Panc1 (cell line): ENCODE results near the gene ZBTB46. TPM values are rescaled to one million over a fixed set of nuclear protein-coding genes. Genes with fewer than 3 reads are reported as not detected.
A peak's percentile ranks its signal among the peaks of the same experiment; 100 is the strongest.

Source experiments
- ATAC-seq: fragments of 200-7000 bp; cut with Tn5 transposase; 2 replicates; pipeline ENCODE4 v1.9.1; 2020; ENCODE audit warnings: mild to moderate bottlenecking, moderate library complexity
- BruUV-seq: library from RNA; stranded (reverse); fragments of 400-500 nt; replicated peaks from 2 replicates; lab custom pipeline; 2021; lab: Mats Ljungman, UMichigan
- CTCF ChIA-PET: fragments of 300-600 bp; sonication (Branson Sonifier 250); formaldehyde crosslinking; loops from one replicate; lab custom pipeline; 2022; ENCODE audit warnings: antibody characterized with exemption; lab: Charles Lee
- POLR2A ChIA-PET: fragments of 300-600 bp; sonication (Branson Sonifier 250); formaldehyde crosslinking; loops from one replicate; lab custom pipeline; 2022; ENCODE audit warnings: antibody characterized with exemption; lab: Charles Lee
- DNase-seq: peaks from one replicate; pipeline ENCODE4 v3.0.0-alpha.2; 2010; ENCODE audit warnings: low read depth, low spot score
- H3K27ac ChIP-seq: 2 replicates; pipeline ENCODE4 v1.5.1; 2011; ENCODE audit warnings: mild to moderate bottlenecking, low read length, inconsistent platforms
- H3K27me3 ChIP-seq: fragments of 200-500 bp; sonication (Bioruptor generic); 2 replicates; pipeline ENCODE4 v1.6.0; 2014; ENCODE audit warnings: low read length, inconsistent platforms; ENCODE audit not compliant: control insufficient read depth, insufficient read depth
- H3K36me3 ChIP-seq: fragments of 200-500 bp; sonication (Bioruptor generic); 2 replicates; pipeline ENCODE4 v1.5.1; 2014; ENCODE audit warnings: inconsistent platforms, mild to moderate bottlenecking, low read length, moderate library complexity; ENCODE audit not compliant: control insufficient read depth, insufficient read depth
- H3K4me1 ChIP-seq: 2 replicates; pipeline ENCODE4 v1.5.1; 2011; ENCODE audit warnings: inconsistent platforms, mild to moderate bottlenecking, low read length, moderate library complexity; ENCODE audit not compliant: control insufficient read depth, insufficient read depth
- H3K4me3 ChIP-seq, 2 experiments: 2 replicates each; pipeline ENCODE4 v1.5.1; 2011 to 2012; ENCODE audit warnings: low read depth in 2 of 2, low read length in 2 of 2, mild to moderate bottlenecking in 2 of 2, inconsistent platforms in 1 of 2, moderate library complexity in 1 of 2
- H3K9me3 ChIP-seq: fragments of 200-500 bp; sonication (Bioruptor generic); 2 replicates; pipeline ENCODE4 v1.5.1; 2014; ENCODE audit warnings: low read depth, mild to moderate bottlenecking, inconsistent platforms, low read length, moderate library complexity; ENCODE audit not compliant: control insufficient read depth, insufficient read depth
- CTCF ChIP-seq: fragments of 450-650 bp; IDR thresholded peaks from 2 replicates; pipeline ENCODE4 v1.5.1; 2017; ENCODE audit warnings: mild to moderate bottlenecking
- POLR2AphosphoS5 ChIP-seq: IDR thresholded peaks from 2 replicates; pipeline ENCODE4 v1.6.1; 2012; ENCODE audit warnings: mild to moderate bottlenecking, low read depth, low read length, moderate library complexity
- REST ChIP-seq, 2 experiments: IDR thresholded peaks; 2 replicates each; pipeline ENCODE4 v1.6.1; 2011 to 2012; ENCODE audit warnings: low read depth in 2 of 2, control low read depth in 1 of 2, low read length in 1 of 2, mild to moderate bottlenecking in 1 of 2, moderate library complexity in 1 of 2; ENCODE audit not compliant: insufficient read depth in 1 of 2
- SIN3A ChIP-seq: IDR thresholded peaks from 2 replicates; pipeline ENCODE4 v1.6.1; 2012; ENCODE audit warnings: low read depth, mild to moderate bottlenecking, low read length, moderate library complexity, borderline replicate concordance; ENCODE audit not compliant: insufficient read depth
- TCF7L2 ChIP-seq: IDR thresholded peaks from 2 replicates; pipeline ENCODE4 v1.6.1; 2011; ENCODE audit warnings: mild to moderate bottlenecking, low read depth, low read length, inconsistent platforms
- in situ Hi-C: cut with HindIII; loops from 2 replicates; pipeline ENCODE4 v1.10.0; 2016; ENCODE audit warnings: low sequenced_read_pairs, low pct_unique_long_range_greater_than_20kb
- intact Hi-C: fragments of 100-400 bp; cut with micrococcal nuclease; formaldehyde crosslinking; loops from one replicate; pipeline ENCODE4 v1.10.0; 2022; ENCODE audit not compliant: unreplicated experiment
- total RNA-seq: library from RNA; stranded (reverse); gene quantifications from one replicate; pipeline ENCODE4 v1.2.1, GENCODE V29; 2021; ENCODE audit not compliant: unreplicated experiment

Gene ZBTB46
- total RNA-seq, 1 experiment from 2014 or later = 15.2 TPM

- Histone ChIP-seq H3K36me3 (no peaks in the 10 kb centered on the region; the same call in 1 of the 2 replicates), H3K9me3 (no peaks in the 10 kb centered on the region), H3K4me3 (peak overlapping the region; percentile 63 to 66), H3K27ac (peak overlapping the region; percentile 77), H3K27me3 (no peaks in the 10 kb centered on the region), H3K4me1 (peaks cover 31% of the 10 kb centered on the region)
- CTCF ChIA-PET = interaction anchor here (0.6 kb wide), 1 partner anchor 32 kb away, joined by 3 read pairs; no protein-coding TSS in a partner anchor
- in situ Hi-C loops = no loop called here
- POLR2A ChIA-PET = interaction anchor here (0.5 to 0.6 kb wide), 2 partner anchors 107 to 203 kb away, joined by 3 to 16 read pairs; no protein-coding TSS in a partner anchor
- no peak for DNase-seq
- ATAC-seq = no peak
- intact Hi-C loops = no loop called here
- BruUV-seq = no TSS peak
- TF ChIP-seq SIN3A (no peak), REST (IDR thresholded peaks at IDR 0.05; ENCODE audit: insufficient read depth in 1 of 2, low read depth in 2 of 2, low read length in 1 of 2) (no peak), POLR2AphosphoS5 (no peak), CTCF (no peak), TCF7L2 (no peak)
These were observed 89.7 kb downstream of the ZBTB46 start for GRCh38 chr20:63741354-63741675.

DNA sequence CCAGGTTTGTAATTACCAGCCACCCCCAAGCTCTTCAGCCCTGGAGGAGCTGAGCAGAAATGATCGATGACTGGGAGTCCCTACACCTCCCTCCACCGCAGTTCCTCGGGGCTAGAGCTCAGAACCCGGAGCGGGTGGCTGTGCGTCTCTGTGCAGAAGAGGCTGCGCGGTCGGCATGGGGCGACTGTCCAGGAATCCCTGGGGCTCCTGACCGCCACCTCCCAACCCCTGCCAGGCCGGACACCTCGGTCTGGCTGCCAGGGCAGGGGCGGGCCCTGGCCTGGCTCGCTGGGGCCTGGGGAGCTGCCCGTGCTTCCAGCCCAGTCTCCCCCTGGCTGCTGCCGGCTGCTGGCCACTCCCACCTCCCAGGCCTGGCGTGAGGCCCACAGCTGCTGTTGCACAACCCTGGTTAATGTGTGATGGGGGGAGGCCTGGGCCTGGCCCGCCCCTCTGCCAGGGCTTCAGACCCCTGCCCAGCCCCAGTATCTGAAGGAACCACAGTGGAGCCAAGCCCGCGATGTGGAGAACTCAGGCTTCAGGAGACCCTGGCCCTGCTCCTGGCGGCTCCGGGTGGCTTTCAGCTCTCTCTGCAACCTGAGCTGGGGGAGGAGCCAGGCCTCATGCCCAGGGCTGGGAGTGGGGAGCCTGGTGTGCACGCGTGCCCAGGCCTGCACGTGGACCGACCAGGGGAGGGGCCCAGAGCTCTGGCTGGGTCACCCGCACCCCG, 90.3 kb downstream of the ZBTB46 start:
- Histone ChIP-seq H3K9me3 (no peaks in the 10 kb centered on the region), H3K27me3 (no peaks in the 10 kb centered on the region), H3K4me3 (peak overlapping the region; percentile 63 to 66), H3K27ac (peak overlapping the region; percentile 77), H3K36me3 (no peaks in the 10 kb centered on the region; the same call in 1 of the 2 replicates), H3K4me1 (peaks cover 36% of the 10 kb centered on the region)
- TF ChIP-seq TCF7L2 = no peak
- no peak for TF ChIP-seq REST (IDR thresholded peaks at IDR 0.05; ENCODE audit: insufficient read depth in 1 of 2, low read depth in 2 of 2, low read length in 1 of 2)
- no peak for TF ChIP-seq SIN3A
- no peak for TF ChIP-seq POLR2AphosphoS5
- no peak for TF ChIP-seq CTCF
- BruUV-seq = no TSS peak
- CTCF ChIA-PET = interaction anchor here (0.5 to 0.6 kb wide), 2 partner anchors 31 to 126 kb away, joined by 3 read pairs; no protein-coding TSS in a partner anchor
- DNase-seq (no peak), ATAC-seq (peak; percentile 50)
- in situ Hi-C loops = no loop called here
- POLR2A ChIA-PET = interaction anchor here (0.5 to 0.6 kb wide), 4 partner anchors 15 to 203 kb away, joined by 3 to 16 read pairs (median 3); no protein-coding TSS in a partner anchor
- intact Hi-C loops = no loop called here
